DMS53 treated with DMSO at 0.1 percent for 48 hours (cell line): ENCODE results near the gene NELL2.
"Not testable (repeated sequence)": the region's sequence is repeated elsewhere in the genome, so short reads cannot be mapped to it uniquely, and the experiment has no call there.

Experiments
- DNase-seq: peaks from one replicate; lab custom pipeline; 2025; ENCODE audit not compliant: unreplicated experiment; lab: John Stamatoyannopoulos, UW

Gene NELL2

GRCh38 chr12:44847888-44848702 is 28.0 kb downstream of the NELL2 start:
- no peak for DNase-seq

- DNase-seq: no peak
These were observed 28.7 kb downstream of the NELL2 start for GRCh38 chr12:44847403-44847802.

DNA sequence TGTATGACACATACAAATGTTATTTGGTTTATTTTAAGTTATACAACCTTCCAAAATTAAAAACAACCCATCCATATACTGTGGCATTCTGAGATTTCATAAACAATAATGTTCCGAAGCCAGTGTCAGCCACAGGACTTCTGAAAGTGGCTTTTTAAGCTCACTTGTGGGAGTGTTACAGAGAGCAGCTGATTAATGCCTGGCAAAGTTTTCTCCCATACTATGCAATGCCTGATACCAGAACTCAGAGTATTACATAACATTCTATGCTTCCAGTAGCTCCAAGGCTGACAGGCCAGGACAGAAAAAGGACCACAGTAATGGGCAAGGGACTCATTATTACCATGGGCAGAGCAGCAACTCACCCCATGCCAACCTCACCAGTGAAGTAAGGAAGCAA is 29.3 kb downstream of the NELL2 start:
- DNase-seq: no peak

- no peak for DNase-seq
These were observed 33.4 kb downstream of the NELL2 start for GRCh38 chr12:44842669-44843068.

GRCh38 chr12:44839785-44840184 is 36.3 kb downstream of the NELL2 start:
- no peak for DNase-seq

DNA sequence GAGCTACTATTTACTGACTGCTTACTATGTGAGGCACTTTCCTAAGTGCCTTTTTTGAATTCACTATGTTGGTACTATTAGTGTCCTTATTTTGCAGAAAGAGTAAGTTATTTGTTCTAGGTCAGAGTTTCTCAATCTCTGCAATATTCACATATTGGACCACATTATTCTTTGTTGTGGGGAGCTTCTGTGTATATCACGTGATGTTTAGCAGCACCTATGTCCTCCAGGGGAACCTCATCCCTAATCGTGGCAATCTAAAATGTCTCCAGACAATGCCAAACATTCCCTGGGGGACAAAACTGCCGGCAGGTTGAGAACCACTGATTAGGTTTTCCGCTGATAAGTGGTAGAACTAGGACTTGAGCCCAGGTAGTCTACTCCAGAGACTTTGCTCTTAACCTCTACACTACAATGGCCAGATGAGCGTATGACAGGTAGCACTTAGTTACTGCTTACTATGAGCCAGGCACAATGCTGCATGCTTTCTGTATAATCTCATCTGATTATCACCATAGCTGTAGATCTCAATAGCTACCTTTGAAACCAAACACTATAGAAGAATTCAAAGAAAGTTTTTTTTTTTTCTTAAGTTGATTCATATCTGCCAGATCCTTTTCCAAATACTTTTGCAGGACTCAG is 38.9 kb downstream of the NELL2 start:
- DNase-seq: no peak

GRCh38 chr12:44835641-44836379 is 40.3 kb downstream of the NELL2 start:
- DNase-seq: no peak

DNA sequence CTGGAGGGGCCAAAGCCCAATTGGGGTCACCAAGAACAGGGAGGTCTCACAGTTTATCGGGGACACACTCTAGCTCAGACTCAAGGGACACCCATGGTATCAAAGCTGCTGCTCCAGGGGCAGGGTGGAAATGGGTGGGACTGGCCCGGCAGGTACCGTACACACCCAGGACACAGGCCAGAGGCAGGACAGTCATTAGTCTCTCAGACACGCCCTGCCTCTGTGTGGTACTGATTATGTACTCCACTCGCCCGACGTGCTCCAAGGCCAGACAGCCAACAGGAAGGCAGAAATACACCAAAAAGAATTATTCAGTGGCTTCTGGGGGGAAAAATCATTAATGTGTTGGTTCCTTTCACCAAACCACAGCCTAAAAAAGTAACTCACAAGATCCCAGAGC is 41.1 kb downstream of the NELL2 start:
- DNase-seq: not testable (repeated sequence)

DNA sequence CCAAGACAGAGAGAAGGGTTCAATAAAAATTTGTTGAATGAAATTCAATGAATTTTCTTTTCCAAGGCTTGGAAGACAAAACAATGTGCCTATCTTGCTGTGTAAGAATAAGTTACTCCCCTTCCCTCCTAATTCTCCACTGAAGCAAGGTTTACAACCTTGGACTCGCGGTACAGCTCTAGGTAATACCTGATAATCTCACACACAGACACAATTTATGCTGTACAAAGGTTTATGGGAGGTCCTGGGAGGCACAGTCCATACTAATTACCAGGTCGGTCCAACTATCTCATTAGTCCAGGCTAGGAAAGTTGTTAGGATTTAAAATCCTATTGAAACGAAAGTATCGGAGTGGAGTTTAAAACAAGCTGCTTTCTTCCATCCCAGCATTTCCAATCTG is 42.6 kb downstream of the NELL2 start:
- DNase-seq: no peak

- no peak for DNase-seq
These were observed 45.5 kb downstream of the NELL2 start for GRCh38 chr12:44830566-44831055.

- DNase-seq: no peak
These were observed 47.1 kb downstream of the NELL2 start for GRCh38 chr12:44829045-44829444.

- no peak for DNase-seq
These were observed 48.2 kb downstream of the NELL2 start for GRCh38 chr12:44827832-44828438.

- not testable (repeated sequence) for DNase-seq
These were observed 54.4 kb downstream of the NELL2 start for GRCh38 chr12:44821702-44822101.

- DNase-seq: no peak
These were observed 56.2 kb downstream of the NELL2 start for GRCh38 chr12:44819884-44820283.

DNA sequence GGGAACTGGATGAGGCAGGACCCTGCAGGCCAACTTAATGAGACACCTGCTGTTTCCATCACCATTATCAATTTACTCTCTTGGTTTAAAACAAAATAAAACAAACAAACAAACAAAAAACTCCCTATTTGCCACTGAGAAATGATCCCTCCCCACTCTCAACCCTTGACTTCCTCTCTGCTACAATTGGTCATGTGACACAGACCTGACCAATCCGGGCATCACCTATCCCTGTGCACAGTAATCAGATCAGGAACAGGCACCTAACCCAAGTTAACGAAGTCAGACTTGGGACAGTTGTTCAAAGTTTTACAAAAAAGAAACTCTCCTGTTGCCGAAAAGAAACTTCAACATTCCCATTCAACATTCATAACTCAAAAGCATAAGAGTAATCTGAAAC is 58.4 kb downstream of the NELL2 start:
- DNase-seq: no peak

GRCh38 chr12:44816446-44817017 is 59.6 kb downstream of the NELL2 start:
- DNase-seq: no peak

DNA sequence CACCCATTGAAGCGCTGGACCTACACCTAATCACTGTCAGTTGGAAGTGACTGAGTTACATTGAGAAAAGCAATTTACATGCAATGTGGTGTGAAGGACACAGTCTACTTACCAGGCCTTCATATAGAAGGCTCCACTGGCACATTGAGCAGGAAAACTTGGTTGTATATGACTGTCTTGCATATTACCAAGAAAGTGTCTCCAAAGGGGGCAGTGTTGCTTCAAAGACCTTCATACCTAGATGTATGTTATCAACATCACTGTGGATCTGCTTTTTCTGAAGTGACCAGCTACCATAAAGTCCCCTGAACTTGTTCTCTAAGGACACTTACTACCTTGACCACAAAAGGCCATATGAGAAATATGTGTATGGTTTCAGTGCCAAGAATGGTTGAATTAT is 64.1 kb downstream of the NELL2 start:
- DNase-seq: peak; percentile 52

DNA sequence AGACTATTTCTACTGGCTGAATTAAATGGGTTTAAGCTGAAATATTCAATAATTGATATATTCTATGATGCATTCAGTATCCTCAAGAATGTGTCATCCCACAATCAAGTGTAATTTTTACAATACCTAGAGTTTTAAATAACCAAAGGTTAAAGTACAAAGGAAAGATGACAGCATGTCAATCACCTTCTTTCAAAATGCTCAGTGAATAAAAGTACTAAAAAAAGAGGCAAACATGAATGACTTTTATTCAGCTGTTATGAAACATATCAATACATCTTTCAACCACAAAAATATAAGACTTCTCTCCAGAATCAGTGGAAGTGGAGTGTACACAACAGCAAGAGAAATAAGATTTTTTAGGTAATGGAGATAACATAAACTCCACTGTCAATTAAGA is 72.0 kb downstream of the NELL2 start:
- DNase-seq: no peak

GRCh38 chr12:44795970-44796369 is 80.1 kb downstream of the NELL2 start:
- no peak for DNase-seq

DNA sequence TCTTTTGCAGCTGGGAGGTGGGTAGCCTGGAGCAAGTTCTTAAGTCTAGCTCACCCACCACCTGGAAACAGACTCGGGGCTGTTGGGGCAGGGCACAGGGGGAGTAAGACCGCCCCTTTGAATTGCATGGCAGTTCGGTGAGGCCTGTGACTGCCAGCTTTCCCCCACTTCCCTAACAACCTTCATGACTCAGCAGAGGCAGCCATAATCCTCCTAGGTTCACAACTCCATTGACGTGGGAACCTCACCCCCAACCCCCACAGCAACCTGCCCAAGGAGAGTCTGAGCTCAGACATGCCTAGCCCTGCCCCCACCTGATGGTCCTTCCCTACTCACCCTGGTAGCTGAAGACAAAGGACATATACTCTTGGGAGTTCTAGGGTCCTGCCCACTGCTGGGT is 87.4 kb downstream of the NELL2 start:
- no peak for DNase-seq

DNA sequence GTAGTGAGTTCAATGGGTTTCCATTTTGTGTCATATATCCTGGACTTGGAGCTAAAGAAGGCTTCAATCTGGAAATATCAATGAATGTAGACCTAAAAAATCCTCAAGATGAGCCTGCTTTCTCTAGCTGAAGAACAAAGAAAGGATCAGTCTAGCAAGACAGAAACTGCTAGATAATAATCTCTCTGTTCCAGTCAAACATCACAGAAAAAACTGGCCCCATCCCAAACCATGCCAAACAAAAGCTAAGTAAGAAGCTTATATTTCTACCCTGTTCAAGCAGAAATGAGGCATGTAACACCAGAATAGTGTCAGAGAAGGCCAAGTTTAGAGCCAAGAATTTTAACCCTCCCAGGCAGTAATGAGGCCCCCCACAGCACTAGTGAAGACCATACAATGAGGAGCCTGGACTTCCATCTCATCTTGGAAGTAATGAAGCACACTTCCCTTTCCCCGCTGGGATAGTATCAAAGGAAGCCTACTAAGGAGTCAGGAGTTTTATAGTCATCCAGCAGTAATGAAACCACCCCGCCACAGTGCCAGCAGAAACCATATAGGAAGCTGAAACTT is 95.8 kb downstream of the NELL2 start:
- no peak for DNase-seq
